Subcutaneous abdominal adipose tissue (tissue), 5 donors: ENCODE measurements around the gene PAX5.

Experiments
- H3K27ac ChIP-seq: one replicate; pipeline ENCODE4 v1.7.0; 2013; ENCODE audit warnings: low read depth, mild to moderate bottlenecking, inconsistent platforms, low read length, moderate library complexity
- H3K27me3 ChIP-seq, 5 donors: one replicate each; pipeline ENCODE4 v1.7.0; 2013; ENCODE audit warnings: low read length in 5 of 5, inconsistent platforms in 1 of 5; ENCODE audit not compliant: control insufficient read depth in 5 of 5, insufficient read depth in 4 of 5
- H3K36me3 ChIP-seq, 5 donors: one replicate each; pipeline ENCODE4 v1.7.0; 2013; ENCODE audit warnings: low read length in 5 of 5; ENCODE audit not compliant: control insufficient read depth in 5 of 5, insufficient read depth in 5 of 5
- H3K4me1 ChIP-seq, 5 donors: one replicate each; pipeline ENCODE4 v1.7.0; 2013; ENCODE audit warnings: low read length in 5 of 5, mild to moderate bottlenecking in 3 of 5, moderate library complexity in 1 of 5; ENCODE audit not compliant: control insufficient read depth in 5 of 5, insufficient read depth in 5 of 5
- H3K4me3 ChIP-seq, 5 donors: one replicate each; pipeline ENCODE4 v1.7.0; 2013; ENCODE audit warnings: low read length in 5 of 5, low read depth in 1 of 5
- H3K9ac ChIP-seq, 5 donors: one replicate each; pipeline ENCODE4 v1.7.0; 2013; ENCODE audit warnings: low read length in 5 of 5, mild to moderate bottlenecking in 4 of 5, moderate library complexity in 3 of 5
- H3K9me3 ChIP-seq, 5 donors: one replicate each; pipeline ENCODE4 v1.7.0; 2013; ENCODE audit warnings: low read length in 5 of 5; ENCODE audit not compliant: control insufficient read depth in 5 of 5
- donor health status: healthy.
- donor health status: healthy.
- donor health status: healthy.
- donor health status: healthy.
- donor health status: healthy.

Gene PAX5

DNA sequence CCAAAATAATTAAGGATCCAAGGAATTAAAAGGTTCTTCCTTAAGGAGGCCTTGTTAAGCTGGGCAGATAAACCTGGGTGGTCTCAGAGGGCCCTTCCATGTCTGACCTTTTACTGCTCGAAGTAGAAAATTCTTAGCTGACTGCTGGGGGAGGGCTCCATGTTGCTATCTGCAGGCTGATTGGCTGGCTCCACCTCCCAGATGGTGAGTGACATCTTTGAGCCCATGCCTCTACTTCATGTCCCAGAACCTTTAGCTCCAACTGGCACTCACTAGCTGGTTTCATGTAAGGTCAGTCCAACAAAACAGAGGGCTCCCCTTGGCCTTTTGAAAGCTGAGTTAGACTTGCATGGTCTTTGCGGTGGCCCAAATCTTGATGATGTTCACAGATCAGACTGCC lies 188.2 kb downstream of the PAX5 start:
- Histone ChIP-seq H3K36me3 (no peaks in the 10 kb centered on the region), H3K27ac (no peak overlapping the region), H3K4me1 (peaks cover 0 to 28% (median 17%) of the 10 kb centered on the region in 5 donors), H3K4me3 (no peak overlapping the region), H3K9me3 (no peaks in the 10 kb centered on the region), H3K27me3 (peaks cover 0 to 6% (median 0%) of the 10 kb centered on the region in 5 donors), H3K9ac (no peak overlapping the region)

- no peaks in the 10 kb centered on the region for H3K36me3 ChIP-seq
- H3K4me3 ChIP-seq: no peak overlapping the region
- H3K27me3 ChIP-seq: peaks cover 0 to 6% (median 0%) of the 10 kb centered on the region in 5 donors
- no peak overlapping the region for H3K27ac ChIP-seq
- H3K4me1 ChIP-seq: peaks cover 0 to 36% (median 22%) of the 10 kb centered on the region in 5 donors
- H3K9ac ChIP-seq: no peak overlapping the region
- no peaks in the 10 kb centered on the region for H3K9me3 ChIP-seq
Measured at GRCh38 chr9:36844961-36845360, 189.1 kb downstream of the PAX5 start.

DNA sequence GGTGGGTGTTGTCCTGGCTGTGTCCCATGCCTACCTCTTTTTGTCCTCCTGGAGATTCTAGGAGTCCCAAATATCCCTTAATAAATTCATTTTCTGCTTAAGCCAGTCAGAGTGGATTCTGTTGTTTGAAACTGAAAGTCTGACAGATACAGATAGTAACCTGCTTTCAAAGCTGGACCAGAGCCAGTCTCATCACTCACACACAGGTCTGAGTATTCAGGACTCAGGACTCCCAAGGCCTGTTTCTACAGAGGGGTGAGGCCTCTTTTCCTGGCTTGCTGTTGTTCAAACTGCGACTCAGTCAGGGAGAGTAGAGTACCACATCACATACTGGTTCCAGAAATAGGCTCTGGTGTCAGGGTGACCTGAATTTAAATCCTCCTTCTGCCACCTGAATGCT lies 190.1 kb downstream of the PAX5 start:
- Histone ChIP-seq H3K27ac (no peak overlapping the region), H3K9ac (no peak overlapping the region), H3K9me3 (no peaks in the 10 kb centered on the region), H3K36me3 (no peaks in the 10 kb centered on the region), H3K4me3 (no peak overlapping the region), H3K27me3 (peaks cover 0 to 6% (median 0%) of the 10 kb centered on the region in 5 donors), H3K4me1 (peaks cover 0 to 36% (median 22%) of the 10 kb centered on the region in 5 donors)

- Histone ChIP-seq H3K36me3 (no peaks in the 10 kb centered on the region), H3K9me3 (no peaks in the 10 kb centered on the region), H3K27me3 (peaks cover 0 to 2% (median 0%) of the 10 kb centered on the region in 5 donors), H3K9ac (no peak overlapping the region), H3K4me1 (peaks cover 0 to 37% (median 26%) of the 10 kb centered on the region in 5 donors), H3K27ac (no peak overlapping the region), H3K4me3 (no peak overlapping the region)
Measured at GRCh38 chr9:36842560-36843530, 191.2 kb downstream of the PAX5 start.

GRCh38 chr9:36840898-36841536 lies 193.1 kb downstream of the PAX5 start:
- no peaks in the 10 kb centered on the region for H3K9me3 ChIP-seq
- H3K4me1 ChIP-seq: peaks cover 0 to 36% (median 25%) of the 10 kb centered on the region in 5 donors
- H3K27me3 ChIP-seq: no peaks in the 10 kb centered on the region
- no peak overlapping the region for H3K9ac ChIP-seq
- H3K27ac ChIP-seq: peak overlapping the region; percentile 57
- H3K4me3 ChIP-seq: no peak overlapping the region
- no peaks in the 10 kb centered on the region for H3K36me3 ChIP-seq

GRCh38 chr9:36839131-36839885 lies 194.8 kb downstream of the PAX5 start:
- no peaks in the 10 kb centered on the region for H3K36me3 ChIP-seq
- H3K9me3 ChIP-seq: no peaks in the 10 kb centered on the region
- no peak overlapping the region for H3K27ac ChIP-seq
- H3K4me1 ChIP-seq: peaks cover 0 to 45% (median 37%) of the 10 kb centered on the region in 5 donors
- no peak overlapping the region for H3K9ac ChIP-seq
- no peak overlapping the region for H3K4me3 ChIP-seq
- no peaks in the 10 kb centered on the region for H3K27me3 ChIP-seq

DNA sequence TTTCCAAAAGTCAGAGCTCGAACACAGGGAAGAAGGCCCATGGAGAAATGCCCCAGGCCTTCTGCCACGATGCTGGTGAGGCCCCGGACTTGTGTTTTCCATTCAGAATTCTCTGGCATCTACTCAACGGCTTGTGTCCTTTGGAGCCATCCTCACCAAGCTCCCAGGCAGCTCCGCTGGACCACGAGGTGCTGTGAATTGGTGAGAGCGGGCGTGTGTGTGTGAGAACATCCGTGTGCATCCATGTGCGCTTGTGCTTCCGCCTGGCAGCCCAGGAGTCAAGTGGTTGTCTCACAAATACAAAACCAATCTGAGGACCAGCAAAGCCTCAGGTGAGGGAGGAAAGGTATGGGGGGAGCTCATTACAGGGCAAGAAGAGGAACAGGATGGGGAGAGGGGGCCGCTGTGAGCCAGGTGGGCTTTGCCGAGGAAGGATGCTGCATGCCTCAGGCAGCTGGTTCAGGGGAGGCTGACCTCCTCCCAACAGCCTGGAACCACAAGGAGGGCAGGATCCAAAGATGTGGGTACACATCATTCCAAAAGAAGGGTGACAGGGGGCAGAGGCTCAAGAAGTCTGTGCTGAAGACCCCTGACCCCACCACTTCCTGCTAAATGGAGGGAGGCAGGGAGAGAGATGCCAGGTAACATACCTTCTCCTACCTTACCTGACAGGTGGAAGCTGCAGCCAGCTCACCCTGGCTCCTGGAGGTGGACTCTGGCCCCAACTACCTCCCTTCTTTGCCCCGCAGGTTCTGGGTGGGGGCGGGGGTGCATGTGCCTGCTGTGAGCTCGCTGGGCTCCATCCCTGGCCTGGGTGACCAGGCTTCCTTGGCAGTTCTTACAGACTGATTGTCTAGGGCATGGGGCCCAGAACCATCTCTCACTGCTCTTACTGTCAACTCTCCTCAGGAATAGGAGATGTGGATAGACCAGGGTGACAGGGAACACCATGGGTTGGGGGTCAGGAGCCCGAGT lies 196.3 kb downstream of the PAX5 start:
- H3K27ac ChIP-seq: no peak overlapping the region
- no peak overlapping the region for H3K9ac ChIP-seq
- H3K27me3 ChIP-seq: no peaks in the 10 kb centered on the region
- H3K36me3 ChIP-seq: no peaks in the 10 kb centered on the region
- H3K4me1 ChIP-seq: peaks cover 0 to 51% (median 37%) of the 10 kb centered on the region in 5 donors
- no peaks in the 10 kb centered on the region for H3K9me3 ChIP-seq
- H3K4me3 ChIP-seq: no peak overlapping the region

GRCh38 chr9:36836486-36836885 lies 197.6 kb downstream of the PAX5 start:
- peak overlapping the region; percentile 58 for H3K27ac ChIP-seq
- no peaks in the 10 kb centered on the region for H3K36me3 ChIP-seq
- no peak overlapping the region for H3K4me3 ChIP-seq
- no peaks in the 10 kb centered on the region for H3K27me3 ChIP-seq
- peaks cover 0 to 54% (median 32%) of the 10 kb centered on the region in 5 donors for H3K4me1 ChIP-seq
- H3K9me3 ChIP-seq: no peaks in the 10 kb centered on the region
- H3K9ac ChIP-seq: no peak overlapping the region
